SU-DHL-6 (cell line): ENCODE measurements around the gene VWA1.

Source experiments
- H2AFZ ChIP-seq: fragments of 200-600 bp; sonication (generic); 2 replicates; pipeline ENCODE4 v1.6.1; 2014; ENCODE audit warnings: low read depth, mild to moderate bottlenecking, moderate library complexity, mixed read lengths, antibody characterized with exemption, low read length; ENCODE audit not compliant: severe bottlenecking
- H3F3A ChIP-seq: fragments of 200-600 bp; shearing (Covaris generic); 2 replicates; pipeline ENCODE4 v1.6.0; 2016; ENCODE audit warnings: antibody characterized with exemption, mild to moderate bottlenecking; ENCODE audit not compliant: insufficient read depth
- H3K27ac ChIP-seq: fragments of 200-600 bp; sonication (generic); 2 replicates; pipeline ENCODE4 v1.5.1; 2016; ENCODE audit warnings: low read depth, mild to moderate bottlenecking, low read length, moderate library complexity, mixed read lengths
- H3K27me3 ChIP-seq: fragments of 200-600 bp; sonication (generic), shearing (Covaris generic); 2 replicates; pipeline ENCODE4 v1.6.0; 2014; ENCODE audit warnings: mild to moderate bottlenecking, low read length
- H3K36me3 ChIP-seq: fragments of 200-600 bp; sonication (generic); 2 replicates; pipeline ENCODE4 v1.6.1; 2014; ENCODE audit warnings: mild to moderate bottlenecking, low read length, mixed read lengths
- H3K4me2 ChIP-seq: fragments of 300-600, 200-600 bp; shearing (Covaris generic), sonication (generic); 2 replicates; pipeline ENCODE4 v1.6.0; 2014; ENCODE audit warnings: low read length, low read depth, mild to moderate bottlenecking; ENCODE audit not compliant: poor library complexity, severe bottlenecking
- H3K4me3 ChIP-seq: fragments of 200-600 bp; sonication (generic); 2 replicates; pipeline ENCODE4 v1.5.1; 2014; ENCODE audit warnings: antibody characterized with exemption, low read length, mild to moderate bottlenecking, mixed read lengths; ENCODE audit not compliant: insufficient read depth, poor library complexity, severe bottlenecking
- H3K79me2 ChIP-seq: fragments of 200-600 bp; sonication (generic); 2 replicates; pipeline ENCODE4 v1.6.1; 2014; ENCODE audit warnings: mild to moderate bottlenecking, low read length, moderate library complexity; ENCODE audit not compliant: insufficient read depth
- H3K9ac ChIP-seq: fragments of 200-600 bp; sonication (generic); 2 replicates; pipeline ENCODE4 v1.7.0; 2014; ENCODE audit warnings: mild to moderate bottlenecking, low read length
- H3K9me2 ChIP-seq: fragments of 200-600 bp; sonication (generic); replicated peaks from 2 replicates; pipeline ENCODE4 v1.6.1; 2014; ENCODE audit warnings: low read length; ENCODE audit not compliant: insufficient read depth
- H3K9me3 ChIP-seq: fragments of 200-600 bp; sonication (generic); 2 replicates; pipeline ENCODE4 v1.6.1; 2014; ENCODE audit warnings: low read length, mixed read lengths; ENCODE audit not compliant: insufficient read depth
- H4K20me1 ChIP-seq: fragments of 200-600 bp; sonication (generic); 2 replicates; pipeline ENCODE4 v1.6.1; 2014; ENCODE audit warnings: low read depth, mild to moderate bottlenecking, antibody characterized with exemption, low read length, moderate library complexity, mixed read lengths
- EZH2phosphoT487 ChIP-seq: fragments of 200-600 bp; sonication (generic), shearing (Covaris generic); conservative IDR thresholded peaks from 2 replicates; pipeline ENCODE4 v1.6.1; 2018; ENCODE audit warnings: mild to moderate bottlenecking, antibody characterized with exemption, low read length, moderate library complexity, mixed read lengths
- TF ChIP-seq, protein P1 (sequence below): fragments of 200-600 bp; sonication (generic); IDR thresholded peaks from one replicate; pipeline ENCODE4 v1.5.1; 2017; ENCODE audit warnings: antibody characterized with exemption, mild to moderate bottlenecking, low read length, moderate library complexity; ENCODE audit not compliant: insufficient read depth, poor library complexity, severe bottlenecking

VWA1 gene

DNA sequence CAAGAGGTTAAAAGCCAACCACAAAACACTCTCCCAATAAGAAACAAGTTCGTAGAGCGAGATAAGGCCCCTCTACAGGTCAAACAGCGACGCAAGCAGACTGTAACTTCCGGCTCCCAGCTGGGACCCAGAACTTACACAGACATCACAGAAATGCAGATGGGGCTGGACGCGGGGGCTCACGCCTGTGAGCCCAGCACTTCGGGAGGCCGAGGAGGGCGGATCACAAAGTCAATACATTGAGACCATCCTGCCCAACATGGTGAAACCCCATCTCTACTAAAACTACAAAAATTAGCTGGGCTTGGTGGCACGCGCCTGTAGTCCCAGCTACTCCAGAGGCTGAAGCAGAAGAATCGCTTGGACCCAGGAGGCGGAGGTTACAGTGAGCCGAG, 47.4 kb upstream of the VWA1 start:
- Histone ChIP-seq H3K4me2 (no peak overlapping the region), H3K27ac (no peak overlapping the region), H4K20me1 (no peaks in the 10 kb centered on the region; the same call in 1 of the 2 replicates), H3K9me3 (no peaks in the 10 kb centered on the region), H3F3A (0 out of 2 replicates have a peak, but pooled peaks cover 6% of the 10 kb centered on the region), H3K36me3 (peaks cover 28% of the 10 kb centered on the region; the same call in 1 of the 2 replicates), H2AFZ (no peak overlapping the region), H3K9me2 (no peaks in the 10 kb centered on the region), H3K4me3 (no peak overlapping the region), H3K79me2 (0 out of 2 replicates have a peak, but pooled peaks cover 12% of the 10 kb centered on the region), H3K9ac (no peak overlapping the region), H3K27me3 (no peaks in the 10 kb centered on the region)
- no peak for TF ChIP-seq EZH2phosphoT487
- TF ChIP-seq, protein P1, sequence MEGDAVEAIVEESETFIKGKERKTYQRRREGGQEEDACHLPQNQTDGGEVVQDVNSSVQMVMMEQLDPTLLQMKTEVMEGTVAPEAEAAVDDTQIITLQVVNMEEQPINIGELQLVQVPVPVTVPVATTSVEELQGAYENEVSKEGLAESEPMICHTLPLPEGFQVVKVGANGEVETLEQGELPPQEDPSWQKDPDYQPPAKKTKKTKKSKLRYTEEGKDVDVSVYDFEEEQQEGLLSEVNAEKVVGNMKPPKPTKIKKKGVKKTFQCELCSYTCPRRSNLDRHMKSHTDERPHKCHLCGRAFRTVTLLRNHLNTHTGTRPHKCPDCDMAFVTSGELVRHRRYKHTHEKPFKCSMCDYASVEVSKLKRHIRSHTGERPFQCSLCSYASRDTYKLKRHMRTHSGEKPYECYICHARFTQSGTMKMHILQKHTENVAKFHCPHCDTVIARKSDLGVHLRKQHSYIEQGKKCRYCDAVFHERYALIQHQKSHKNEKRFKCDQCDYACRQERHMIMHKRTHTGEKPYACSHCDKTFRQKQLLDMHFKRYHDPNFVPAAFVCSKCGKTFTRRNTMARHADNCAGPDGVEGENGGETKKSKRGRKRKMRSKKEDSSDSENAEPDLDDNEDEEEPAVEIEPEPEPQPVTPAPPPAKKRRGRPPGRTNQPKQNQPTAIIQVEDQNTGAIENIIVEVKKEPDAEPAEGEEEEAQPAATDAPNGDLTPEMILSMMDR, result no peak

DNA sequence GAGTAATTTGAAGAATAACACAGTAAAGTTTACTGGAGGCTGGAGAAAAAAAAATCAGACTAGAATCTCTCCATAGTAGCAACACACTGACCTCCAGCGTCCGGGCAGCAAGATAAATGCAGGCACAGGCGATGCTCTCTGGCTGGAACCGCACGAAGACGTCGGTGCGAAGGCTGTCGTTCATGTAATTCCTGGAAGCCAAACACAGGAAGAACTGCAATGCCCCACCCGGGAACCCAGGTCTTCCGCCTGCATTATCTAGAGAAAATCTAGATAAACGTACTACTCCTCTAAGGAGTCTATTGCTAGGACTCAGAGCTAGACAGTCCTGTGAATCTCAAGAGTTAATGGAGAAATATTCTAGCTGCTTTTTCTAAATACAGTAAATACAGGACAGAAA, 44.8 kb upstream of the VWA1 start:
- Histone ChIP-seq H3K79me2 (peaks cover 19% of the 10 kb centered on the region), H3K27me3 (no peaks in the 10 kb centered on the region), H3K36me3 (peaks cover 37% of the 10 kb centered on the region), H3K4me3 (no peak overlapping the region), H3K4me2 (no peak overlapping the region), H3K9me2 (no peaks in the 10 kb centered on the region), H3K9ac (no peak overlapping the region), H3K9me3 (no peaks in the 10 kb centered on the region), H3K27ac (no peak overlapping the region), H2AFZ (no peak overlapping the region), H3F3A (no peaks in the 10 kb centered on the region), H4K20me1 (no peaks in the 10 kb centered on the region; the same call in 1 of the 2 replicates)
- TF ChIP-seq EZH2phosphoT487, result no peak
- TF ChIP-seq, protein P1, result no peak

DNA sequence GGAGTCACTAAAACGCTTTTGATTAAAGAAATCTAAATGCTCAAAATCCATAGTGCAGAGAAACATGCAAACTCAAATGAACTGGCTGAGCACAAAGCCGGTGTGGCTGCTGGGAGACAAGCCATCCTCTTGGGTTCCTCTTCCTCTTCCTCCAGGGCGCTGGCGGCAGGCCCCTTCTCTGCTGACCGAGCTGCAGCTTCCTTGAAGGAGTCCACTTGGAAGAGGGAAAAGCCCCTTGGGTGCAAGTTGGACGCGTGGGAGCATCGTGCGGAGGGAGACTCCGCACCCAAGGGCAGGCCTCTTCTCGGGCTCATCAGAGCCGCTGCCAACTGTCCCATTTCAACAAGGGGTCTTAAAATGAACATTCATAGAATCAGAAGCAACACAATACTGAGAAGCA, 44.3 kb upstream of the VWA1 start:
- Histone ChIP-seq H3K79me2 (peaks cover 19% of the 10 kb centered on the region), H3K9me2 (no peaks in the 10 kb centered on the region), H3K4me3 (no peak overlapping the region), H3K4me2 (no peak overlapping the region), H2AFZ (no peak overlapping the region), H3F3A (no peaks in the 10 kb centered on the region), H3K27ac (no peak overlapping the region), H3K9me3 (no peaks in the 10 kb centered on the region), H4K20me1 (no peaks in the 10 kb centered on the region; the same call in 1 of the 2 replicates), H3K9ac (no peak overlapping the region), H3K36me3 (peaks cover 36% of the 10 kb centered on the region), H3K27me3 (no peaks in the 10 kb centered on the region)
- TF ChIP-seq, protein P1, result no peak
- TF ChIP-seq EZH2phosphoT487, result no peak
